NCI-H460 (cell line): ENCODE results near the gene JCHAIN. TPM values are rescaled to one million over a fixed set of nuclear protein-coding genes. Genes with fewer than 3 reads are reported as not detected.

ENCODE experiments used
- small RNA-seq, 2 experiments: library from RNA; depleted of rRNA; stranded (forward); fragments of <200 nt; gene quantifications; one replicate each; pipeline ENCODE3, GENCODE V24; 2014
- total RNA-seq: library from RNA; depleted of rRNA; stranded (reverse); fragments of >200 nt; shearing (Covaris generic); gene quantifications from 2 replicates; pipeline ENCODE4 v1.2.3, GENCODE V29; 2014; rRNA removed

Gene JCHAIN
- total RNA-seq, 1 experiment from 2014 or later, result not detected

Small RNAs within 50 kb of the gene (small RNA-seq; reads per million reads assigned to genes)
- gene RNU6-520P, result 0 reads per million in 2 experiments
- gene RNU6-784P, result 0 reads per million in 2 experiments

Other genes starting within 250 kb of the JCHAIN start
- not detected in 2 replicates for gene MUC7, start 194.3 kb downstream of the JCHAIN start, total RNA-seq
- not detected in 2 replicates for gene AMTN, start 147.9 kb downstream of the JCHAIN start, total RNA-seq
- not detected in 2 replicates for gene AMBN, start 74.3 kb downstream of the JCHAIN start, total RNA-seq
- gene ENAM, start 37.8 kb downstream of the JCHAIN start, total RNA-seq, result not detected in 2 replicates
- gene UTP3, start 22.0 kb upstream of the JCHAIN start, total RNA-seq, result 13.3 and 14.8 TPM in 2 replicates
- gene RUFY3, start 55.5 kb upstream of the JCHAIN start, total RNA-seq, result 15.9 and 23.5 TPM in 2 replicates
- gene GRSF1, start 173.4 kb upstream of the JCHAIN start, total RNA-seq, result 90.0 and 101 TPM in 2 replicates
- gene MOB1B, start 235.9 kb upstream of the JCHAIN start, total RNA-seq, result 7.0 and 9.2 TPM in 2 replicates